Measurements from ENCODE around the gene RALGAPA1. TPM values are rescaled to one million over a fixed set of nuclear protein-coding genes. Genes with fewer than 3 reads are reported as not detected.

The RALGAPA1 gene
- total and polyA plus RNA-seq, 2 of the 13 experiments (the other 11 are each of a cell fraction or from before 2014, with no cell fraction given), result 65.0 to 89.2 TPM

GRCh38 chr14:35818346-35819115 lies 9.4 kb upstream of the RALGAPA1 start (continued):
- TF ChIP-seq ZGPAT (CRISPR knock-in tag; IDR thresholded peaks at IDR 0.05) (peak; percentile 54; the same call in 1 of the 2 replicates), PPARG (CRISPR knock-in tag; conservative IDR thresholded peaks at IDR 0.05) (0 out of 2 replicates have a peak, but pooled peaks have one; percentile 25), ZNF234 (CRISPR knock-in tag; conservative IDR thresholded peaks at IDR 0.05) (no peak), PHF5A (CRISPR knock-in tag; IDR thresholded peaks at IDR 0.05; ENCODE audit: low read depth, unreplicated experiment) (no peak), KDM5B (CRISPR knock-in tag; IDR thresholded peaks at IDR 0.05; ENCODE audit: borderline replicate concordance) (no peak), JARID2 (CRISPR knock-in tag; IDR thresholded peaks at IDR 0.05; ENCODE audit: insufficient replicate concordance) (peak; percentile 23), ZSCAN12 (CRISPR knock-in tag; IDR thresholded peaks at IDR 0.05) (no peak), HINFP (CRISPR knock-in tag; IDR thresholded peaks at IDR 0.05; ENCODE audit: low read depth) (no peak), ZNF501 (CRISPR knock-in tag; IDR thresholded peaks at IDR 0.05) (no peak), ZNF414 (CRISPR knock-in tag; IDR thresholded peaks at IDR 0.05) (peak; percentile 25; the same call in 1 of the 2 replicates), STAT5B (CRISPR knock-in tag; IDR thresholded peaks at IDR 0.05) (0 out of 2 replicates have a peak, but pooled peaks have one; percentile 21), HMGXB4 (CRISPR knock-in tag; IDR thresholded peaks at IDR 0.05; ENCODE audit: borderline replicate concordance in 1 of 2, low read depth in 1 of 2) (peak; percentile 50 to 84; a peak in 3 of 4 replicates)
